ENCODE measurements around the gene COPB2.

Gene COPB2

GRCh38 chr3:139425745-139426400, 36.4 kb upstream of the COPB2 start:
- TF ChIP-seq CTCF (IDR thresholded peaks at IDR 0.05; ENCODE audit: low read depth, low read length, missing control alignments), result no peak
- DNase-seq (ENCODE audit: low read depth), result no peak
- no peak overlapping the region for H3K4me3 ChIP-seq (ENCODE audit: low read depth, low read length)
- in situ Hi-C loops (cut with HindIII; ENCODE audit: low sequenced_read_pairs), result no loop called here

- no peak overlapping the region for H3K4me3 ChIP-seq (ENCODE audit: low read depth, low read length)
- TF ChIP-seq CTCF (IDR thresholded peaks at IDR 0.05; ENCODE audit: low read depth, low read length, missing control alignments), result no peak
- in situ Hi-C loops (cut with HindIII; ENCODE audit: low sequenced_read_pairs), result no loop called here
- no peak for DNase-seq (ENCODE audit: low read depth)
Measured at GRCh38 chr3:139423232-139423631, 33.8 kb upstream of the COPB2 start.

- TF ChIP-seq CTCF (IDR thresholded peaks at IDR 0.05; ENCODE audit: low read depth, low read length, missing control alignments), result no peak
- H3K4me3 ChIP-seq (ENCODE audit: low read depth, low read length), result no peak overlapping the region
- DNase-seq (ENCODE audit: low read depth), result no peak
- in situ Hi-C loops (cut with HindIII; ENCODE audit: low sequenced_read_pairs), result no loop called here
Measured at GRCh38 chr3:139421460-139421859, 32.0 kb upstream of the COPB2 start.

GRCh38 chr3:139421040-139421439, 31.6 kb upstream of the COPB2 start:
- DNase-seq (ENCODE audit: low read depth), result no peak

GRCh38 chr3:139418144-139418543, 28.7 kb upstream of the COPB2 start:
- in situ Hi-C loops (cut with HindIII; ENCODE audit: low sequenced_read_pairs), result no loop called here
- H3K4me3 ChIP-seq (ENCODE audit: low read depth, low read length), result no peak overlapping the region
- TF ChIP-seq CTCF (IDR thresholded peaks at IDR 0.05; ENCODE audit: low read depth, low read length, missing control alignments), result no peak
- no peak for DNase-seq (ENCODE audit: low read depth)

More at GRCh38 chr3:139421040-139421439, 31.6 kb upstream of the COPB2 start:
- TF ChIP-seq CTCF (IDR thresholded peaks at IDR 0.05; ENCODE audit: low read depth, low read length, missing control alignments), result no peak
- H3K4me3 ChIP-seq (ENCODE audit: low read depth, low read length), result no peak overlapping the region
- in situ Hi-C loops (cut with HindIII; ENCODE audit: low sequenced_read_pairs), result no loop called here

GRCh38 chr3:139416275-139416674, 26.8 kb upstream of the COPB2 start:
- in situ Hi-C loops (cut with HindIII; ENCODE audit: low sequenced_read_pairs), result no loop called here
- DNase-seq (ENCODE audit: low read depth), result no peak
- no peak for TF ChIP-seq CTCF (IDR thresholded peaks at IDR 0.05; ENCODE audit: low read depth, low read length, missing control alignments)
- no peak overlapping the region for H3K4me3 ChIP-seq (ENCODE audit: low read depth, low read length)

Measured in astrocyte of the cerebellum (primary cell).